ENCODE data around the gene BCL7A. TPM values are rescaled to one million over a fixed set of nuclear protein-coding genes. Genes with fewer than 3 reads are reported as not detected.

The BCL7A gene
- total and polyA plus RNA-seq, 10 of the 15 experiments (the other 5 are each of a cell fraction or from before 2014, with no cell fraction given), result 0.37 to 17.2 (median 11.7) TPM

- TF ChIP-seq ZNF687 (IDR thresholded peaks at IDR 0.05), result no peak
- TF ChIP-seq DPF2 (IDR thresholded peaks at IDR 0.05), result no peak
- no peak for TF ChIP-seq KLF5 (IDR thresholded peaks at IDR 0.05; ENCODE audit: partially characterized antibody)
- TF ChIP-seq SREBF1 (IDR thresholded peaks at IDR 0.05; ENCODE audit: low read length), result no peak
Observed at GRCh38 chr12:122014781-122015180, 6.9 kb upstream of the BCL7A start (continued).

GRCh38 chr12:122018457-122018856, 3.2 kb upstream of the BCL7A start:
- Histone ChIP-seq H3K79me2 (ENCODE audit: control insufficient read depth, insufficient read depth, low read length) (no peaks in the 10 kb centered on the region), H3K4me2 (ENCODE audit: control insufficient read depth, insufficient read depth) (no peak overlapping the region), H4K20me1 (ENCODE audit: control insufficient read depth, insufficient read depth) (no peaks in the 10 kb centered on the region), H3K9ac (ENCODE audit: control insufficient read depth, insufficient read depth, low read length) (no peak overlapping the region), H3K9me3 (replicated peaks; ENCODE audit: control insufficient read depth, insufficient read depth, low read length) (peaks cover 5% of the 10 kb centered on the region), H2AFZ (ENCODE audit: control insufficient read depth, low read depth, low read length) (no peak overlapping the region), H3K4me1 (ENCODE audit: control insufficient read depth, insufficient read depth, low read length) (peaks cover 10% of the 10 kb centered on the region), H3K4me3 (no peak overlapping the region), H3K36me3 (ENCODE audit: control insufficient read depth in 2 of 2, insufficient read depth in 2 of 2, low read length in 1 of 2) (no peaks in the 10 kb centered on the region), H3K27ac (ENCODE audit: control insufficient read depth, insufficient read depth) (no peak overlapping the region), H3K27me3 (replicated peaks in 1 of 2; ENCODE audit: control insufficient read depth in 2 of 2, insufficient read depth in 2 of 2, low read length in 1 of 2) (peaks cover 3 to 9% of the 10 kb centered on the region in 2 experiments)
- no peak for DNase-seq (ENCODE audit: low read depth, low spot score)
- SMC1A ChIA-PET (ENCODE audit: uncharacterized antibody, unreplicated experiment), result no interaction called here
- RAD21 ChIA-PET (ENCODE audit: unreplicated experiment), result no interaction called here
- POLR2A ChIA-PET, result no interaction called here
- FAIRE-seq, result no peak
- intact Hi-C loops (cut with micrococcal nuclease; ENCODE audit: unreplicated experiment) (no loop called here), in situ Hi-C loops (cut with MboI) (no loop called here)
- CTCF ChIA-PET, result no interaction called here
- no peak for ATAC-seq
- TF ChIP-seq POU2F2 (IDR thresholded peaks at IDR 0.05; ENCODE audit: borderline replicate concordance, low read depth, low read length) (no peak), CHD4 (IDR thresholded peaks at IDR 0.05) (no peak), ZNF687 (IDR thresholded peaks at IDR 0.05) (no peak), MTA2 (IDR thresholded peaks at IDR 0.05; ENCODE audit: low read depth) (no peak)
- BruUV-seq (replicated peaks), result no TSS peak

All from GM12878 (cell line).